GM19452 (cell line): ENCODE data around the gene CWC27.

Experiments
- ATAC-seq: cut with Tn5 transposase; IDR thresholded peaks from one replicate; pipeline ENCODE4 v1.9.1; 2021; ENCODE audit not compliant: unreplicated experiment

CWC27 gene

DNA sequence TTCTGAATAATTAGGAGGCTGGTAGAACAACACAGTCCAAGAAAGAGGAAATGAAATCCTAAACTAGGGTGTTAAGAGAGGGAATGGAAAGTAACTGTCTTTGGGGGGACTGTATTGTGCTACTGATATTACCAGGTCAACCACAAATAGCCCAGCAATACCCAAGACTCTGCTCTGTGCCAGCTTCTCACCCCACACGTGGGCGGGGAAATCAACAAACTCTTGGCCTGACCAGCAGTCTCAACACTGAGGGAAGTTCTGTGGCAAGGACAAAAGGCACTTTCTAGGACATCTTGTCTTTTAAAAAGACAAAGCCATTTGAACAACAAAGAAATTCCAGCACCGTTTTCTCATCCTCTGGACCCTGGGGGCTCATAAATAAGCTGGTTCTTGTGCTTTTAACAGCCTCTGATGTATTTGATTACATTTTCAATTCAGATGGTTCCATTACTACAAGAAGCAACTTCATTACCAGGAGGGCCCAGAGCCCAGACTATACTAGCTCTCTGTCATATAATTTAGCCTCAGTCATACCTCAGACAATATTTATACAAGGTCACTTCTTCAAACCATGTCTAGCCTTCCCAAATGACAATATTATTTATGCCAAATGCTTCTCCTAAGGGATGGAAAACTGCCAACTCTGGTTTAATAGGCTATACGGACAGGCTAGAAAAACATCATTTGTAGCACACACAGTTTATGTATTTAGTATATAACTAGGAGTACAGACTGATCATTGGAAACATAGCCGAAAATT lies 297.8 kb downstream of the CWC27 start:
- peak; percentile 69 for ATAC-seq

DNA sequence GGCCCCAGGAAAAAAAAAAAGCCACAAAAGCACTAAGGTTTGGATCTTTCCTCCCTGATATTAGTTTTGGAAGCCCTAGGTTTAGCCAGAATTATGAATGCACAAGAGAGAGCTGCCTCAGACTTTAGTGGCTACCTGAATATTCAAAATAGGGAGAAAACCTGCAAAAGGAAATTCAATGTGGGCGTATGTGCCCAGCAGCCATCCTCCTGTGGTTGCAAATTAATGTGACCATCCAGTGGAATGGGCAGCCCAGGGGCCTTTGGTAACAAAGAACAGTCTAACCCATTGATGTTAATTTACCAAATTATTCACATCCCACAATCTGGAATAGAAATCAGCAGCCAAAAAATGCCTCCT lies 298.4 kb downstream of the CWC27 start:
- ATAC-seq, result no peak
